ENCODE results near the gene NCK2. TPM values are rescaled to one million over a fixed set of nuclear protein-coding genes. Genes with fewer than 3 reads are reported as not detected.

Gene NCK2
- 28.9 and 29.0 TPM in 2 replicates for total RNA-seq

GRCh38 chr2:105744909-105745853 lies at the start of gene NCK2:
Gene NCK2, plus strand, starts transcription at chr2:105744912. Its CDS starts 110,152 bp downstream, at chr2:105855064.

